OCI-LY3 (cell line): Measurements from ENCODE around the gene EIF2S1.
"Not testable (repeated sequence)": the region's sequence is repeated elsewhere in the genome, so short reads cannot be mapped to it uniquely, and the experiment has no call there.

Experiments used
- H2AFZ ChIP-seq: fragments of 200-600, 300-600 bp; shearing (Covaris generic); 2 replicates; pipeline ENCODE4 v1.6.0; 2014; ENCODE audit warnings: antibody characterized with exemption, low read depth, low read length
- H3K27ac ChIP-seq: fragments of 200-600, 300-600 bp; sonication (generic); 2 replicates; pipeline ENCODE4 v1.5.1; 2014; ENCODE audit warnings: mild to moderate bottlenecking, low read length, moderate library complexity, mixed read lengths
- H3K27me3 ChIP-seq: fragments of 200-600, 300-600 bp; sonication (generic); 2 replicates; pipeline ENCODE4 v1.6.1; 2014; ENCODE audit warnings: low read depth, low read length, mixed read lengths
- H3K36me3 ChIP-seq: fragments of 200-600, 300-600 bp; sonication (generic); replicated peaks from 2 replicates; pipeline ENCODE3; 2014; ENCODE audit warnings: low read depth, low read length, mixed read lengths
- H3K4me1 ChIP-seq: fragments of 300-600, 200-600 bp; sonication (generic); 2 replicates; pipeline ENCODE4 v1.6.1; 2014; ENCODE audit warnings: low read length, mixed read lengths
- H3K4me2 ChIP-seq: fragments of 200-600, 300-600 bp; sonication (generic); 2 replicates; pipeline ENCODE4 v1.6.1; 2014; ENCODE audit warnings: low read length, mixed read lengths
- H3K4me3 ChIP-seq: fragments of 300-600, 200-600 bp; sonication (generic); 2 replicates; pipeline ENCODE4 v1.5.1; 2014; ENCODE audit warnings: antibody characterized with exemption, mild to moderate bottlenecking, low read length, moderate library complexity
- H3K79me2 ChIP-seq: fragments of 300-600, 200-600 bp; shearing (Covaris generic); 2 replicates; pipeline ENCODE4 v1.6.1; 2014; ENCODE audit warnings: mild to moderate bottlenecking, low read length, mixed read lengths
- H3K9ac ChIP-seq: fragments of 300-600, 200-600 bp; shearing (Covaris generic); 2 replicates; pipeline ENCODE4 v1.6.0; 2014; ENCODE audit warnings: mild to moderate bottlenecking, low read length, moderate library complexity
- H3K9me3 ChIP-seq: fragments of 200-600, 300-600 bp; shearing (Covaris generic); 2 replicates; pipeline ENCODE4 v1.6.1; 2014; ENCODE audit warnings: low read length, mixed read lengths; ENCODE audit not compliant: insufficient read depth
- H4K20me1 ChIP-seq: fragments of 200-600, 300-600 bp; sonication (generic); 2 replicates; pipeline ENCODE4 v1.6.1; 2016; ENCODE audit warnings: low read length, mixed read lengths; ENCODE audit not compliant: insufficient read depth
- CTCF ChIP-seq: fragments of 200-600, 300-600 bp; sonication (generic); IDR thresholded peaks from 2 replicates; pipeline ENCODE4 v1.5.1; 2014; ENCODE audit warnings: antibody characterized with exemption, low read length, low read depth
- EZH2phosphoT487 ChIP-seq: fragments of 200-600 bp; shearing (Covaris generic); IDR thresholded peaks from 2 replicates; pipeline ENCODE4 v1.6.1; 2018; ENCODE audit warnings: antibody characterized with exemption, mixed run types, low read depth

EIF2S1 gene

GRCh38 chr14:67411370-67411769, 51.2 kb downstream of the EIF2S1 start:
- Histone ChIP-seq H3K4me1 (peaks cover 7% of the 10 kb centered on the region), H2AFZ (no peak overlapping the region), H3K79me2 (no peaks in the 10 kb centered on the region), H3K27ac (no peak overlapping the region), H3K9me3 (no peaks in the 10 kb centered on the region), H3K9ac (no peak overlapping the region), H3K27me3 (peaks cover 4% of the 10 kb centered on the region), H3K36me3 (no peaks in the 10 kb centered on the region), H3K4me2 (no peak overlapping the region), H4K20me1 (no peaks in the 10 kb centered on the region), H3K4me3 (no peak overlapping the region)
- TF ChIP-seq CTCF (no peak), EZH2phosphoT487 (no peak)

- Histone ChIP-seq H3K36me3 (no peaks in the 10 kb centered on the region), H3K9me3 (no peaks in the 10 kb centered on the region), H3K79me2 (no peaks in the 10 kb centered on the region), H3K9ac (no peak within 1 kb of the TSS), H4K20me1 (no peaks in the 10 kb centered on the region), H3K27ac (no peak within 1 kb of the TSS), H3K27me3 (peaks cover 7% of the 10 kb centered on the region), H2AFZ (no peak within 1 kb of the TSS), H3K4me1 (peaks cover 13% of the 10 kb centered on the region), H3K4me2 (no peak within 1 kb of the TSS), H3K4me3 (no peak within 1 kb of the TSS)
- TF ChIP-seq CTCF (no peak), EZH2phosphoT487 (no peak)
Measured at GRCh38 chr14:67411820-67412421, 51.8 kb downstream of the EIF2S1 start, which contains the start of gene PLEK2. Gene PLEK2 (minus strand): TSS chr14:67412165. CDS start chr14:67412059, 106 bp downstream.

GRCh38 chr14:67413806-67414769, 54.0 kb downstream of the EIF2S1 start:
- Histone ChIP-seq H3K27ac (no peak overlapping the region), H3K4me2 (no peak overlapping the region), H4K20me1 (no peaks in the 10 kb centered on the region), H3K4me1 (peaks cover 16% of the 10 kb centered on the region), H3K36me3 (no peaks in the 10 kb centered on the region), H3K9me3 (no peaks in the 10 kb centered on the region), H3K9ac (no peak overlapping the region), H3K79me2 (no peaks in the 10 kb centered on the region), H3K4me3 (no peak overlapping the region), H3K27me3 (peaks cover 13% of the 10 kb centered on the region), H2AFZ (no peak overlapping the region)
- TF ChIP-seq EZH2phosphoT487, result no peak
- TF ChIP-seq CTCF, result no peak

GRCh38 chr14:67415610-67416009, 55.5 kb downstream of the EIF2S1 start:
- not testable (repeated sequence) for H3K27ac ChIP-seq, H4K20me1 ChIP-seq, H3K79me2 ChIP-seq, H3K9ac ChIP-seq, H2AFZ ChIP-seq, H3K4me3 ChIP-seq, H3K9me3 ChIP-seq, H3K36me3 ChIP-seq
- Histone ChIP-seq H3K4me2 (peak overlapping the region; percentile 63; the same call in 1 of the 2 replicates), H3K4me1 (peaks cover 16% of the 10 kb centered on the region), H3K27me3 (peaks cover 13% of the 10 kb centered on the region)
